H9 (cell line): ENCODE results near the gene TENM3. TPM values are rescaled to one million over a fixed set of nuclear protein-coding genes. Genes with fewer than 3 reads are reported as not detected.

Experiments
- DNase-seq: peaks from one replicate; pipeline ENCODE4 v3.0.0-alpha.2; 2017
- H2AFZ ChIP-seq: one replicate; pipeline ENCODE4 v1.6.1; 2013; ENCODE audit warnings: mild to moderate bottlenecking, low read length, control low read depth, moderate library complexity
- H2AK5ac ChIP-seq: 2 replicates; pipeline ENCODE4 v1.6.1; 2013; ENCODE audit warnings: low read length, control low read depth, mixed read lengths; ENCODE audit not compliant: insufficient read length
- H2BK120ac ChIP-seq: one replicate; pipeline ENCODE4 v1.6.1; 2013; ENCODE audit warnings: low read depth, mild to moderate bottlenecking, low read length, control low read depth, inconsistent platforms; ENCODE audit not compliant: poor library complexity, severe bottlenecking
- H2BK12ac ChIP-seq: 2 replicates; pipeline ENCODE4 v1.6.1; 2013; ENCODE audit warnings: low read length, control low read depth, mixed read lengths, low read depth; ENCODE audit not compliant: insufficient read length
- H2BK15ac ChIP-seq: 2 replicates; pipeline ENCODE4 v1.6.1; 2013; ENCODE audit warnings: low read depth, low read length, control low read depth
- H2BK20ac ChIP-seq: one replicate; pipeline ENCODE4 v1.6.1; 2013; ENCODE audit warnings: low read depth, mild to moderate bottlenecking, low read length, control low read depth, inconsistent platforms; ENCODE audit not compliant: poor library complexity, severe bottlenecking
- H2BK5ac ChIP-seq: 2 replicates; pipeline ENCODE4 v1.6.1; 2013; ENCODE audit warnings: low read length, control low read depth, mixed read lengths; ENCODE audit not compliant: insufficient read length
- H3K14ac ChIP-seq: 2 replicates; pipeline ENCODE4 v1.6.1; 2013; ENCODE audit warnings: low read length, control low read depth; ENCODE audit not compliant: insufficient read depth
- H3K18ac ChIP-seq: 2 replicates; pipeline ENCODE4 v1.6.1; 2013; ENCODE audit warnings: low read depth, mild to moderate bottlenecking, mixed read lengths, low read length, control low read depth; ENCODE audit not compliant: insufficient read length
- H3K23ac ChIP-seq: 2 replicates; pipeline ENCODE4 v1.6.1; 2013; ENCODE audit warnings: low read length, control low read depth, mixed read lengths, low read depth; ENCODE audit not compliant: insufficient read length
- H3K23me2 ChIP-seq: 2 replicates; pipeline ENCODE4 v1.6.1; 2013; ENCODE audit warnings: low read depth, mild to moderate bottlenecking, mixed read lengths, low read length, control low read depth; ENCODE audit not compliant: insufficient read length, poor library complexity, severe bottlenecking
- H3K27ac ChIP-seq: 2 replicates; pipeline ENCODE4 v1.5.1; 2013; ENCODE audit warnings: low read length, control low read depth, mixed read lengths, low read depth; ENCODE audit not compliant: insufficient read length
- H3K27me3 ChIP-seq: 2 replicates; pipeline ENCODE4 v1.6.1; 2013; ENCODE audit warnings: low read length, control low read depth, inconsistent platforms; ENCODE audit not compliant: insufficient read depth
- H3K4ac ChIP-seq: 2 replicates; pipeline ENCODE4 v1.6.1; 2013; ENCODE audit warnings: low read depth, mild to moderate bottlenecking, control low read depth, inconsistent platforms, low read length, moderate library complexity
- H3K4me1 ChIP-seq: 2 replicates; pipeline ENCODE4 v1.6.1; 2013; ENCODE audit warnings: low read length, control low read depth, inconsistent platforms; ENCODE audit not compliant: insufficient read depth
- H3K4me2 ChIP-seq: 2 replicates; pipeline ENCODE4 v1.6.1; 2013; ENCODE audit warnings: low read length, control low read depth, mixed read lengths; ENCODE audit not compliant: insufficient read length, insufficient read depth
- H3K56ac ChIP-seq: 2 replicates; pipeline ENCODE4 v1.6.1; 2013; ENCODE audit warnings: low read depth, mild to moderate bottlenecking, mixed read lengths, low read length, control low read depth; ENCODE audit not compliant: insufficient read length
- H3K79me1 ChIP-seq: 2 replicates; pipeline ENCODE4 v1.6.1; 2013; ENCODE audit warnings: low read depth, mild to moderate bottlenecking, moderate library complexity, low read length, control low read depth, inconsistent platforms; ENCODE audit not compliant: insufficient read depth, poor library complexity, severe bottlenecking
- H3K79me2 ChIP-seq: 2 replicates; pipeline ENCODE4 v1.6.1; 2013; ENCODE audit warnings: low read length, control low read depth, inconsistent platforms; ENCODE audit not compliant: insufficient read depth
- H3K9ac ChIP-seq: 2 replicates; pipeline ENCODE4 v1.6.1; 2013; ENCODE audit warnings: low read length, control low read depth, mixed read lengths; ENCODE audit not compliant: insufficient read length; ENCODE audit errors: extremely low read depth
- H3K9me3 ChIP-seq: one replicate; pipeline ENCODE4 v1.6.1; 2013; ENCODE audit warnings: low read depth, low read length, inconsistent platforms; ENCODE audit not compliant: control insufficient read depth
- H3T11ph ChIP-seq: one replicate; pipeline ENCODE4 v1.6.1; 2013; ENCODE audit warnings: mild to moderate bottlenecking, low read length, control low read depth, inconsistent platforms
- H4K20me1 ChIP-seq: one replicate; pipeline ENCODE4 v1.6.1; 2013; ENCODE audit not compliant: control insufficient read depth, insufficient read length, insufficient read depth
- H4K5ac ChIP-seq: 2 replicates; pipeline ENCODE4 v1.6.1; 2013; ENCODE audit warnings: low read depth, mild to moderate bottlenecking, mixed read lengths, low read length, control low read depth; ENCODE audit not compliant: insufficient read length
- H4K8ac ChIP-seq: replicated peaks from 2 replicates; pipeline ENCODE4 v1.6.1; 2013; ENCODE audit warnings: low read length, control low read depth, mixed read lengths, low read depth; ENCODE audit not compliant: insufficient read length
- H4K91ac ChIP-seq: 2 replicates; pipeline ENCODE4 v1.6.1; 2013; ENCODE audit warnings: low read depth, mild to moderate bottlenecking, moderate library complexity, mixed read lengths, low read length, control low read depth; ENCODE audit not compliant: insufficient read length
- H3K27ac Mint-ChIP-seq, 3 experiments: 2 replicates in 2 of 3; 3 replicates in 1 of 3; pipeline ENCODE4 v1.8.0; 2020 to 2021; ENCODE audit warnings: mixed read lengths in 3 of 3, mild to moderate bottlenecking in 1 of 3, moderate library complexity in 1 of 3
- H3K27me3 Mint-ChIP-seq: 2 replicates; pipeline ENCODE4 v1.8.0; 2021; ENCODE audit warnings: low read depth, mild to moderate bottlenecking, moderate library complexity, mixed read lengths
- H3K36me3 Mint-ChIP-seq, 3 experiments: 2 replicates in 2 of 3; 3 replicates in 1 of 3; pipeline ENCODE4 v1.8.0; 2020 to 2021; ENCODE audit warnings: low read depth in 3 of 3, mixed read lengths in 3 of 3; ENCODE audit not compliant: insufficient read depth in 1 of 3
- H3K4me1 Mint-ChIP-seq, 2 experiments: 2 replicates each; pipeline ENCODE4 v1.8.0; 2020; ENCODE audit warnings: mixed read lengths in 2 of 2
- H3K4me3 Mint-ChIP-seq, 2 experiments: 2 replicates in 1 of 2; 3 replicates in 1 of 2; pipeline ENCODE4 v1.8.0; 2020 to 2021; ENCODE audit warnings: mild to moderate bottlenecking in 2 of 2, mixed read lengths in 2 of 2, moderate library complexity in 1 of 2
- H3K9me3 Mint-ChIP-seq, 2 experiments: 2 replicates in 1 of 2; 3 replicates in 1 of 2; pipeline ENCODE4 v1.8.0; 2020; ENCODE audit warnings: mild to moderate bottlenecking in 2 of 2, mixed read lengths in 2 of 2, moderate library complexity in 1 of 2
- WGBS: extraction: QIAGEN DNeasy Blood & Tissue Kit; methylation state at CpG from one replicate; pipeline ENCODE4 v1.1.7; 2013; ENCODE audit warnings: missing lambda C conversion rate, low lambda C conversion rate, mixed read lengths; ENCODE audit not compliant: insufficient read length; ENCODE audit errors: extremely low coverage; 5-methylcytosine and 5-hydroxymethylcytosine counted together
- total RNA-seq: library from RNA; stranded (reverse); gene quantifications from 2 replicates; pipeline ENCODE4 v1.2.1, GENCODE V29; 2021
- TF ChIP-seq, protein P1 (sequence below): fragments of 200-600 bp; sonication (generic); conservative IDR thresholded peaks from 3 replicates; pipeline ENCODE4 v1.8.0; 2021; ENCODE audit warnings: antibody characterized with exemption, mild to moderate bottlenecking

The TENM3 gene
- total RNA-seq, 1 experiment from 2014 or later = 49.6 TPM

DNA sequence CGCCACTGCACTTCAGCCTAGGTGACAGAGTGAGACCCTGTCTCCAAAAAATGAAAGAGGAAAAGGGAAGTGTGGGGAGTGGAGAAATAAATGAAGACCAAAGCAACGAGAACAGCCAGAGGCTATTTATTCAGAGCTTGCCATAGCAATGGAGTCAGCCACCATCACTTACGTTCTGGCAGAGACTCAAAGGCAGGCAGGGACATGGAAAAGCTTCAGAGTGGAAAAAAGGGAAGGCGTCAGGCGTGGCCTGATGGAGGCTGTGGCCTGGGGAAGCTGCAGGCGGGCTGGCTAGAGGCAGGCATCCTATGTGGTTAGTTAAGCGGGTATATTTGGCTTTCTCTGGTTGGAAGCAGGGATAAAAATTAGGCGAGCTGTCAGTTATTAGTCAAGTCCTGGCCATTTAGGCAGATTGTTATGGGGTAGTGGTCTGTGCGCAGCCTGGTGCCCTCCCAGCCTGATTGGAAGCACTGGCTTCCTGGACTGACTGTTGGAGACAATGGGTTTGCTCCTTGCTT is 600.7 kb downstream of the TENM3 start:
- Histone ChIP-seq H3K4ac (no peak overlapping the region), H2AK5ac (no peak overlapping the region), H4K8ac (no peak overlapping the region), H3K14ac (no peak overlapping the region), H3K79me1 (no peaks in the 10 kb centered on the region), H3K9me3 (no peaks in the 10 kb centered on the region), H2BK15ac (no peak overlapping the region), H3K4me2 (no peak overlapping the region), H4K91ac (no peak overlapping the region), H2BK120ac (no peak overlapping the region), H4K20me1 (no peaks in the 10 kb centered on the region), H3K18ac (no peak overlapping the region), H3K27ac (no peak overlapping the region), H3K79me2 (no peaks in the 10 kb centered on the region), H2AFZ (no peak overlapping the region), H3K56ac (no peak overlapping the region), H3K27me3 (no peaks in the 10 kb centered on the region), H3T11ph (no peak overlapping the region), H3K9ac (no peak overlapping the region), H3K23ac (no peak overlapping the region), H3K4me1 (no peaks in the 10 kb centered on the region), H2BK12ac (no peak overlapping the region), H2BK5ac (no peak overlapping the region), H4K5ac (no peak overlapping the region), H2BK20ac (no peak overlapping the region), H3K23me2 (no peaks in the 10 kb centered on the region)
- TF ChIP-seq, protein P1, sequence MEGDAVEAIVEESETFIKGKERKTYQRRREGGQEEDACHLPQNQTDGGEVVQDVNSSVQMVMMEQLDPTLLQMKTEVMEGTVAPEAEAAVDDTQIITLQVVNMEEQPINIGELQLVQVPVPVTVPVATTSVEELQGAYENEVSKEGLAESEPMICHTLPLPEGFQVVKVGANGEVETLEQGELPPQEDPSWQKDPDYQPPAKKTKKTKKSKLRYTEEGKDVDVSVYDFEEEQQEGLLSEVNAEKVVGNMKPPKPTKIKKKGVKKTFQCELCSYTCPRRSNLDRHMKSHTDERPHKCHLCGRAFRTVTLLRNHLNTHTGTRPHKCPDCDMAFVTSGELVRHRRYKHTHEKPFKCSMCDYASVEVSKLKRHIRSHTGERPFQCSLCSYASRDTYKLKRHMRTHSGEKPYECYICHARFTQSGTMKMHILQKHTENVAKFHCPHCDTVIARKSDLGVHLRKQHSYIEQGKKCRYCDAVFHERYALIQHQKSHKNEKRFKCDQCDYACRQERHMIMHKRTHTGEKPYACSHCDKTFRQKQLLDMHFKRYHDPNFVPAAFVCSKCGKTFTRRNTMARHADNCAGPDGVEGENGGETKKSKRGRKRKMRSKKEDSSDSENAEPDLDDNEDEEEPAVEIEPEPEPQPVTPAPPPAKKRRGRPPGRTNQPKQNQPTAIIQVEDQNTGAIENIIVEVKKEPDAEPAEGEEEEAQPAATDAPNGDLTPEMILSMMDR = no peak
- Mint-ChIP-seq H3K9me3 (peaks cover 4% of the 10 kb centered on the region in 2 experiments; a peak in 1 of 5 replicates), H3K27ac (no peak overlapping the region; a peak in 1 of 7 replicates), H3K4me1 (peaks cover 20 to 23% of the 10 kb centered on the region in 2 experiments), H3K36me3 (0 out of 7 replicates have a peak, but pooled peaks cover 0 to 5% (median 0%) of the 10 kb centered on the region in 3 experiments), H3K27me3 (no peaks in the 10 kb centered on the region; the same call in 1 of the 2 replicates), H3K4me3 (no peak overlapping the region; a peak in 1 of 5 replicates)
- no CpG with 5 or more reads among the region's 9 CpGs for WGBS
- DNase-seq = no peak
